ENCODE measurements around the gene LRRC8D.

Gene LRRC8D

GRCh38 chr1:89936694-89937093, 115.9 kb downstream of the LRRC8D start:
- H3K27ac ChIP-seq = no peak overlapping the region
- TF ChIP-seq CTCF (conservative IDR thresholded peaks at IDR 0.05) = no peak
- no peak for TF ChIP-seq ZFX (IDR thresholded peaks at IDR 0.05)

GRCh38 chr1:89938171-89939055, 117.6 kb downstream of the LRRC8D start:
- TF ChIP-seq ZFX (IDR thresholded peaks at IDR 0.05) (no peak), CTCF (conservative IDR thresholded peaks at IDR 0.05) (no peak)
- H3K27ac ChIP-seq = no peak overlapping the region

GRCh38 chr1:89939059-89939570, 118.3 kb downstream of the LRRC8D start:
- no peak for TF ChIP-seq ZFX (IDR thresholded peaks at IDR 0.05)
- no peak overlapping the region for H3K27ac ChIP-seq

- no peak overlapping the region for H3K27ac ChIP-seq
Observed at GRCh38 chr1:89939693-89940438, 119.0 kb downstream of the LRRC8D start.

GRCh38 chr1:89941110-89941766, 120.4 kb downstream of the LRRC8D start:
- no peak overlapping the region for H3K27ac ChIP-seq
- TF ChIP-seq ZFX (IDR thresholded peaks at IDR 0.05) (no peak), CTCF (conservative IDR thresholded peaks at IDR 0.05) (no peak)

More at GRCh38 chr1:89939693-89940438, 119.0 kb downstream of the LRRC8D start:
- no peak for TF ChIP-seq CTCF (conservative IDR thresholded peaks at IDR 0.05)
- TF ChIP-seq ZFX (IDR thresholded peaks at IDR 0.05) = no peak

GRCh38 chr1:89942014-89942413, 121.2 kb downstream of the LRRC8D start:
- H3K27ac ChIP-seq = no peak overlapping the region

More at GRCh38 chr1:89942014-89942413, 121.2 kb downstream of the LRRC8D start:
- TF ChIP-seq CTCF (conservative IDR thresholded peaks at IDR 0.05) = no peak
- no peak for TF ChIP-seq ZFX (IDR thresholded peaks at IDR 0.05)
